PFSK-1 (cell line): ENCODE data around the gene CHRNB1.

Source experiments
- FOXP2 ChIP-seq: optimal IDR thresholded peaks from 2 replicates; pipeline ENCODE3; 2011; ENCODE audit warnings: borderline replicate concordance, control low read depth, inconsistent platforms; ENCODE audit not compliant: insufficient read depth; ENCODE audit errors: extremely low read length, extremely low read depth
- POLR2AphosphoS5 ChIP-seq: IDR thresholded peaks from 2 replicates; pipeline ENCODE4 v1.6.1; 2012; ENCODE audit warnings: low read depth, mild to moderate bottlenecking, control low read depth, low read length, moderate library complexity
- REST ChIP-seq, 2 experiments: IDR thresholded peaks; 2 replicates each; pipeline versions ENCODE4 v1.6.1 to v1.8.0; 2011 to 2012; ENCODE audit warnings: low read depth in 2 of 2, low read length in 2 of 2, control low read depth in 1 of 2, inconsistent platforms in 1 of 2, mild to moderate bottlenecking in 1 of 2, moderate library complexity in 1 of 2; ENCODE audit not compliant: insufficient read depth in 1 of 2
- TAF1 ChIP-seq: IDR thresholded peaks from 2 replicates; pipeline ENCODE4 v1.6.1; 2012; ENCODE audit warnings: low read length, control low read depth, borderline replicate concordance; ENCODE audit not compliant: insufficient read depth

- TF ChIP-seq TAF1 (no peak), REST (IDR thresholded peaks at IDR 0.05; ENCODE audit: insufficient read depth in 1 of 2, low read depth in 2 of 2, low read length in 2 of 2) (no peak), POLR2AphosphoS5 (no peak), FOXP2 (no peak)
These were observed 733 bp downstream of the CHRNB1 start for GRCh38 chr17:7445619-7445968.
